ENCODE data around the gene C1orf115. TPM values are rescaled to one million over a fixed set of nuclear protein-coding genes. Genes with fewer than 3 reads are reported as not detected.
"Not testable (repeated sequence)": the region's sequence is repeated elsewhere in the genome, so short reads cannot be mapped to it uniquely, and the experiment has no call there.

Gene C1orf115
- polyA plus RNA-seq, 1 donor from 2014 or later: 13.7 TPM

DNA sequence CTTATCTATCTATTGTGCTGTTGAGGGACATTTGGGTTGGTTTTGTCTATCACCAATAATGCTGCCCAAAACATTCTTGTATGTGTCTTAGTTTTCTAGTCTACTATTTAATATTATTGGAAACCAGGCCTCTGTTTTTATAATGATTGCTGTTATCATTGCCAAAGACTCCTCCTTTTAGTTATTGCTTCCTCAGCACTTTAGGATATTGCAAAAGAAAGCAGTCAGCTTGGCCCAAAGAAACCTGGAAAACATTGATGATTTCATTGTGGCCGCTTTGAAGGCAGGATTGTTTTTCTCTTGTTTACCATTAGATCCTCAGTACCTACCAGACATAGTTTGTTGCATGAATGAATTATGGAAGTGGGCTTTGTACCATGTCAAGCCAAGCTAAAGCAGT lies 37.4 kb downstream of the C1orf115 start:
- Mint-ChIP-seq H3K27ac (no peak overlapping the region), H3K4me3 (no peak overlapping the region), H3K9me3 (no peaks in the 10 kb centered on the region), H3K4me1 (peaks cover 5 to 8% (median 6%) of the 10 kb centered on the region in 3 donors), H3K36me3 (no peaks in the 10 kb centered on the region), H3K27me3 (peaks cover 2% of the 10 kb centered on the region)

DNA sequence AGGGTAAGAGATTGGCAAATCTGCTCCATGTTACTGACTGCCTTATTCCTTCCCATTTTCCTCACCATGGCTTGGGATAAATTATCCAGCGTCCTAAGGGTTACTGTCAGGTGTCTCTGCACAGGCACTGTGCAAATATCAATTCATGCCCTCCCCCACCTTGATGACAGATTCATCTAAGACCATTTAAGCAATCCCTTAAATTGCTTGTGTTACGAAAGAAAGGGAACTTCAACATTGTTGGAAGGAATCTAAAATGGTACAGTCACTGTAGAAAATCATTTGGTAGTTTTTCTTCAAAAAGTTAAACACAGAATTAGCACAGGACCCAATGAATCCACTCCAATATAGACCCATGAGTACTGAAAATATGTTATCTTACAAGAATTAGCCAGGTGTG lies 40.3 kb downstream of the C1orf115 start:
- H3K36me3 Mint-ChIP-seq: no peaks in the 10 kb centered on the region
- H3K9me3 Mint-ChIP-seq: no peaks in the 10 kb centered on the region
- H3K4me3 Mint-ChIP-seq: no peak overlapping the region
- H3K4me1 Mint-ChIP-seq: peaks cover 11 to 16% (median 14%) of the 10 kb centered on the region in 3 donors
- H3K27ac Mint-ChIP-seq: no peak overlapping the region
- H3K27me3 Mint-ChIP-seq: peaks cover 2% of the 10 kb centered on the region

DNA sequence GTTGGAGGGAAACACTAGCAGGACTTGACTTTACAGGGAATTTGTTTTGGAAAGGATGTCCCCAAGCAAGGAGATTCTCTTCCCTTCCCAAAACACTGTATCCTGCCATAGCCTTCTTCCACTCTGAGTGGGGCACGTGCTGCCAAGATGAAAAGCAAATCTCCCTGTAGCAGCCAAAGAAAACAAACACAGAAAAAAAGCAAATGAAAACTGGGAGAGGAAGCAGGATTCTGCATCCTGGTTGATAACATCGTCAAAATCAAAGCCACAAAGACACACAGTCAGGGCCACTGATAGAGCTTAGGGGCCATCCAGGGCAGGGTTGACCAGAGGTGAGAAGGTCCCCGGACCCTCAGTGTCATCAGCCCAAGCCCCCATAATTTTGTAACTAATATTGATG lies 42.0 kb downstream of the C1orf115 start:
- peaks cover under 1% of the 10 kb centered on the region for H3K27me3 Mint-ChIP-seq
- H3K4me1 Mint-ChIP-seq: peaks cover 11 to 22% (median 16%) of the 10 kb centered on the region in 3 donors
- H3K9me3 Mint-ChIP-seq: no peaks in the 10 kb centered on the region
- H3K4me3 Mint-ChIP-seq: peak overlapping the region in 1 of 4 donors; percentile 20
- no peaks in the 10 kb centered on the region for H3K36me3 Mint-ChIP-seq
- peak overlapping the region in 1 of 3 donors; percentile 34 for H3K27ac Mint-ChIP-seq

GRCh38 chr1:220732621-220733020 lies 42.5 kb downstream of the C1orf115 start:
- H3K27me3 Mint-ChIP-seq: no peaks in the 10 kb centered on the region
- H3K36me3 Mint-ChIP-seq: no peaks in the 10 kb centered on the region
- H3K27ac Mint-ChIP-seq: peak overlapping the region in 2 of 3 donors; percentile 61 to 65
- H3K4me3 Mint-ChIP-seq: peak overlapping the region in 1 of 4 donors; percentile 28
- no peaks in the 10 kb centered on the region for H3K9me3 Mint-ChIP-seq
- peaks cover 11 to 26% (median 17%) of the 10 kb centered on the region in 3 donors for H3K4me1 Mint-ChIP-seq

DNA sequence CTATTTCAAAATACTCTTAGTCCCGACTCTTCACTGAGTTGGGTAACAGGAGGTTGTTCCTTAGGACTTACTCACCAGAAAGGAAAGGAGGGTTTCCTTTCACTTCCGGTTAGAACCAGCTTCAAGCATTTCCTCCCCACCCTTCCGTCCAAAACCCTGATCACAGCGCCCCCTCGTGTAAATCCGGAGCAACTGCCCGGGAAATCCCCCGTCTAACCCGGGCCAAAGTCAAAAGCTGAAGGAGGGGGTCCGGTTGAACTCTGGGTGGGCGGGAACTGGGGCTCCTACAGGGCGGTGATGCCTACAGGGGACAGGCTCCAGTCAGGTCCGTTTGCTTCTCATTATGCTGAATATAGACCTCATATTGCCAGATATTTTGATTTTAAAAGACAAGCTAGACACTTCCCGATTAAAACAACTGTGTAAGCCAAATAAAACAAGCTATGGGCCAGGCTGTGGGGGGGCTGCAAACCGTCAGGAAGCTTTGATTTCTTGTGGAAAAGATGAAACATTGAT lies 43.0 kb downstream of the C1orf115 start:
- Mint-ChIP-seq H3K4me1 (peaks cover 11 to 26% (median 17%) of the 10 kb centered on the region in 3 donors), H3K36me3 (no peaks in the 10 kb centered on the region), H3K27ac (peak overlapping the region; percentile 61 to 83 (median 65)), H3K27me3 (no peaks in the 10 kb centered on the region), H3K4me3 (peak overlapping the region; percentile 28 to 89 (median 52)), H3K9me3 (no peaks in the 10 kb centered on the region)

DNA sequence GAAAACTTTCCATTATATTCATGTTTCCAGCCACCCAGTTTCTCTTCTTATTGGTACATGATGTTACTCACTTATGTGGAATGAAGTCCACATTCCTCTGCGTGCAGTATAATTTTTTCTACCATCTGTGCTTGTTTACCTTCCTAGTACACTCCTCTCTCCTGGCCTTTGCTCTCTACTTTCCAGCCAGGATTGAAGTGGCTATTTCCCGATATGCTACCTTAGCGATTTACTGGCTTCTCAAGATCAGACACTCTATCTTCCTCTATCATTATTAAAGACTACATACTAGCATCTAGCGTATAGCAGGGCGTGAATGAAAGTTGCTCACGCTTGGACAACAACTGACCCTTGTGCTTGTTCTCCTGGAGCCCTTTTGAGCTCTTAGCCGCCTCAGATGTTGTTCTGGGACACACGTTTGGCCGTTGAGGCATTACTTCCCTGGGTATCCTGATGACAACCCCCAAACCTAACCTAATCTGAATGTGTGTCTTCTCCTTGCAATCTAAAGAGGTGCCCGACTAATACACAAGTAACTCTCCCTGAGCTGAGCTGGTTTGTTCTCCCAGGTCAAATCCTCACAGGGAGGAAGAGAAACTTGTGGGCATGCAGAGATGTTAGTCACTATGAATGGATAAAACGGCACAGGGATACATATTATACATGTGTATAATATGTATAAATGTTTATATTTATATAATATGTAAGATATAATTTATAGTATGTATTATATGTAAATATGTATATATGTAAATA lies 44.6 kb downstream of the C1orf115 start:
- Mint-ChIP-seq H3K36me3 (no peaks in the 10 kb centered on the region), H3K9me3 (no peaks in the 10 kb centered on the region), H3K27ac (no peak overlapping the region), H3K27me3 (no peaks in the 10 kb centered on the region), H3K4me1 (peaks cover 11 to 26% (median 17%) of the 10 kb centered on the region in 3 donors), H3K4me3 (no peak overlapping the region)

DNA sequence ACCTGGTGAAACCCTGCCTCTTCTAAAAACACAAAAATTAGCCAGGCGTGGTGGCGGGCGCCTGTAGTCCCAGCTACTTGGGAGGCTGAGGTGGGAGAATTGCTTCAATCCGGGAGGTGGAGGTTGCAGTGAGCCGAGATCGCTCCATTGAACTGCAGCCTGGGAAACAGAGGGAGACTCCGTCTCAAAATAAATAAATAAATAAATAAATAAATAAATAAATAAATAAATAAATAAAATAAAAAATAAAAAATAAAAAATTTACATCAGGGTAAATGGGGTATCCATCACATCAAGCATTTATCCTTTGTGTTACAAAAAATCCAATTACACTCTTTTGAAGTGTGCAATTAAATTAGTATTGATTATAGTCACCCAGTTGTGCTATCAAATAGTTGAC lies 46.1 kb downstream of the C1orf115 start:
- not testable (repeated sequence) for H3K27me3 Mint-ChIP-seq, H3K36me3 Mint-ChIP-seq, H3K9me3 Mint-ChIP-seq, H3K4me3 Mint-ChIP-seq
- Mint-ChIP-seq H3K27ac (peak overlapping the region in 1 of 3 donors; percentile 63), H3K4me1 (peaks cover 11 to 26% (median 17%) of the 10 kb centered on the region in 3 donors)

- no peak overlapping the region for H3K4me3 Mint-ChIP-seq
- H3K4me1 Mint-ChIP-seq: peaks cover 2 to 10% (median 3%) of the 10 kb centered on the region in 3 donors
- peaks cover 2% of the 10 kb centered on the region for H3K27me3 Mint-ChIP-seq
- no peak overlapping the region for H3K27ac Mint-ChIP-seq
- H3K36me3 Mint-ChIP-seq: no peaks in the 10 kb centered on the region
- no peaks in the 10 kb centered on the region for H3K9me3 Mint-ChIP-seq
These were observed 51.2 kb downstream of the C1orf115 start for GRCh38 chr1:220741349-220741748.

DNA sequence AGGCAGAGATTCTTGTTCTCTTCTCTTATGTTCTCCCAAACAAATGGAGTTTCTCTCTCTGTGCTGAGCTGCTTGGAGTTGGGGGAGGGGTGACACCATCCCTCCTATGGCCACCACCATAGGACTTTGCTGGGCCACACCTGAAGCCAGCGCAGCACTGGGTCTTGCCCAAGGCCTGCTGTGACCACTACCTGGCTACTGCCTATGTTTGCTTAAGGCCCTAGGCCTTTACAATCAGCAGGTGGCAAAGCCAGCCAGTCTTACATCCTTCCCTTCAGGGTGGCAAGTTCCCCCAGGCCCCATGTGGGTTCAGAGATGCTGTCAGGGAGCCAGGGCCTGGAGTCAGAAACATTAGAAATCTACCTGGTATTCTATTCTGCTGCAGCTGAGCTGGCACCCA lies 51.7 kb downstream of the C1orf115 start:
- no peaks in the 10 kb centered on the region for H3K36me3 Mint-ChIP-seq
- peaks cover 2 to 7% (median 3%) of the 10 kb centered on the region in 3 donors for H3K4me1 Mint-ChIP-seq
- no peak overlapping the region for H3K4me3 Mint-ChIP-seq
- no peak overlapping the region for H3K27ac Mint-ChIP-seq
- H3K9me3 Mint-ChIP-seq: no peaks in the 10 kb centered on the region
- H3K27me3 Mint-ChIP-seq: peaks cover 2% of the 10 kb centered on the region

- Mint-ChIP-seq H3K4me3 (no peak overlapping the region), H3K27me3 (peaks cover 2% of the 10 kb centered on the region), H3K9me3 (no peaks in the 10 kb centered on the region), H3K36me3 (no peaks in the 10 kb centered on the region), H3K4me1 (peaks cover 2 to 5% (median 2%) of the 10 kb centered on the region in 3 donors), H3K27ac (no peak overlapping the region)
These were observed 52.4 kb downstream of the C1orf115 start for GRCh38 chr1:220742520-220742919.

GRCh38 chr1:220746851-220747250 lies 56.7 kb downstream of the C1orf115 start:
- Mint-ChIP-seq H3K4me1 (peaks cover 19 to 32% (median 23%) of the 10 kb centered on the region in 3 donors), H3K27me3 (peaks cover 5% of the 10 kb centered on the region), H3K9me3 (no peaks in the 10 kb centered on the region), H3K36me3 (no peaks in the 10 kb centered on the region), H3K27ac (no peak overlapping the region), H3K4me3 (peak overlapping the region in 1 of 4 donors; percentile 77)

GRCh38 chr1:220747437-220748088 lies 57.4 kb downstream of the C1orf115 start:
- peak overlapping the region in 2 of 3 donors; percentile 83 to 86 for H3K27ac Mint-ChIP-seq
- peaks cover 19 to 36% (median 23%) of the 10 kb centered on the region in 3 donors for H3K4me1 Mint-ChIP-seq
- no peaks in the 10 kb centered on the region for H3K36me3 Mint-ChIP-seq
- H3K27me3 Mint-ChIP-seq: peaks cover 5% of the 10 kb centered on the region
- peak overlapping the region; percentile 77 to 97 (median 92) for H3K4me3 Mint-ChIP-seq
- no peaks in the 10 kb centered on the region for H3K9me3 Mint-ChIP-seq

GRCh38 chr1:220748089-220748934 lies 58.1 kb downstream of the C1orf115 start, which contains the start of gene MTARC2:
Gene MTARC2, plus strand, starts transcription at chr1:220748322. Its CDS starts 210 bp downstream, at chr1:220748532.
- Mint-ChIP-seq H3K4me1 (peaks cover 19 to 38% (median 23%) of the 10 kb centered on the region in 3 donors), H3K4me3 (peak within 1 kb of the TSS; percentile 77 to 97 (median 92)), H3K27me3 (peaks cover 5% of the 10 kb centered on the region), H3K36me3 (no peaks in the 10 kb centered on the region), H3K9me3 (no peaks in the 10 kb centered on the region), H3K27ac (peak within 1 kb of the TSS in 2 of 3 donors; percentile 83 to 86)

Data from IgD-negative memory B cell (primary cell).